ENCODE data around the gene H6PD. TPM values are rescaled to one million over a fixed set of nuclear protein-coding genes. Genes with fewer than 3 reads are reported as not detected.

The H6PD gene
- total RNA-seq, 1 donor from 2014 or later, result 34.4 TPM

- no peak for DNase-seq (ENCODE audit: low spot score)
Measured at GRCh38 chr1:9278116-9278515, 43.5 kb downstream of the H6PD start.

DNA sequence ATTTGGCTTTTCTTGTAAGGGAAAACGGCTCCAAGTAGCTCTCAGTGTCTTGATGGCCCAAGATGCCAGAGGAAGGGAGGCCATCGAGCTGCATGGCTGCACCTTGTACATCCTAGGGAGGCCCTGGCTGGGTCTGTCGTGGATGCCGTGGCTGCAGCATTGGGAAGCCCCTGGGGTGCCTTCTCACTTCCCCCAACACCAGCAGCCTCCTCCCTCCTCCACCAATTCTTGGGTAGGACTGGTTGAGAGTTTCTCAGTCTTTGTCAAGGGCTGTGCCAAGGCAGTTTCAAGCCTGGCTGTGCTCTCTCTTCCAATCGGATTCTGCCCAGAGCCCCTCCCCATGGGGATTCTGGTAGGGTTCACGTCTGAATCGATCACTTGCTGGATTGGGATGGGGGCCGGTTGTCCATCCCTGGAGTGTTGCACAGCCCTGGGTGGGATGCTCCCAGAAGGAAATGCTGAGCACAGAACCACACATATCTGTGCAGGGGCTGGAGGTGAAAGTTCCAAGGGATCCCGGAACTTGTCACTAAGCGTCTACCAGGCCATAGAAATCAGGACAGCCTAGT, 44.1 kb downstream of the H6PD start:
- DNase-seq (ENCODE audit: low spot score), result no peak

GRCh38 chr1:9279172-9279840, 44.7 kb downstream of the H6PD start:
- no peak for DNase-seq (ENCODE audit: low spot score)

- peak; percentile 86 for DNase-seq (ENCODE audit: low spot score)
Measured at GRCh38 chr1:9280015-9280860, 45.7 kb downstream of the H6PD start.

DNA sequence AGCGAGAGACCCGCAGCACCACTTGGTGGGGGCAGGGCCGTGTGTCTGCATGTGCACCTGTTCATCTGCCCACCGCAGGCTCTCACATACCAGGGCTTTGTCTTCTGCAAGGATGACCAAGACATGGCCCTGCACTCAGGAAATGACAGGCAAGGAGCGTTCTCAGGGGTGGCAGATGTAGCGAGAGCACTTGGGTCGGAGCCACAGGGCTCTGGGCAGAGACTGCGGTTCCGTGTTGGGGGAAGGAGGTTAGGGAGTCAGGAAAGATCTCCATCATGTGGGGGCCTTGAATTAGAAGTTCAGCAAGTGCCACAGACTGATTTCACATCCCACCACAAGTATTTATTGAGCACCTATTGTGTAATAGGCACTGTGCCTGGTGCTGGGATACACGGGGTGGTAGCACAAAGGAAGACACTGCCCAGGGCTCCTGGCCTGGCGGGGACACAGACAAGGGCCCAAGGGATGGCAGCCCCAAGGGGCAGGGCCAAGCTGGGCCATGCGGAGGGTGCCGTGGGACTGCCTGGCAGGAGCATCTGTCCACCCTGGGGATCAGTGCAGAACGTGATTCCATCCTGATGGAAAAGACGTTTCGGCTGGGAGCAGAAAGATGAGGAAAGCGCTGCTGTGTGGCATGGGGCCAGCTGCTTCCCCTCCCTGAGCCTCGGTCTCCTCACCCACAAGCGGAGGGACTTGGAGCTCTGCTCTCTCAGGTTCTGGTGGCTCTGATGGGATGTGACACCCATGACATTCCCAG, 46.7 kb downstream of the H6PD start:
- DNase-seq (ENCODE audit: low spot score), result no peak

- peak; percentile 50 for DNase-seq (ENCODE audit: low spot score)
Measured at GRCh38 chr1:9281908-9282695, 47.5 kb downstream of the H6PD start.

DNA sequence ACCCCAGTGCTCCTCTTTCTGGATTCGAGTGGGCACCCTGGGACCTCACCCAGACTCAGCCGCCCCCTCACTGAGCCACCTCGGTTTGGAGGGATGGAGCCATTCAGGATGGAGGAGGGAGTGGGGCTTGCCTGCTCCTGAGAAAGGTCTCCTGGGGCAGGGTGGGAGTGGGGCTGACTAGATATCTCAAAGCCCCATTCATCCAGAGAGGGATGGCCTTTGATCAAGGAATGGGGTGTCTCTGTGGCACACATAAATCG, 48.1 kb downstream of the H6PD start:
- DNase-seq (ENCODE audit: low spot score), result no peak

GRCh38 chr1:9284061-9284460, 49.5 kb downstream of the H6PD start:
- DNase-seq (ENCODE audit: low spot score), result no peak

DNA sequence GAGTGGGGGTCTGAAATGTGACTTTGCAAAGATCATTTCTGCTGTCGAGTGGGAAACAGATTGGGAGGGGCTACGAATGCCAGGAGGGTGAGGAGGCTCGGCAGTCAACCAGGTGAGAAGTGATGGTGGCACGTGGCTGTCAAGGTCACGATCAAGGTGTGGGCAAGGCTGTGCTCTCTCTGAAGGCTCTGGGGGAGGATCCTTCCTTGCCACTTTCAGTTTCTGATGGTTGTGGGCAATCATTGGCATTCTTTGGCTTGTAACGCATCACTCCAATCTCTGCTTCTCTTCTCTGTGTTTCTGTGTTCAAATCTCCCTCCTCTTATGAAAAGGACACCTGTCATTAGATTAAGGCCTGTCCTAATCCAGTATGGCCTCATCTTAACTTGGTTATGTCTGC, 52.0 kb downstream of the H6PD start:
- DNase-seq (ENCODE audit: low spot score), result no peak

DNA sequence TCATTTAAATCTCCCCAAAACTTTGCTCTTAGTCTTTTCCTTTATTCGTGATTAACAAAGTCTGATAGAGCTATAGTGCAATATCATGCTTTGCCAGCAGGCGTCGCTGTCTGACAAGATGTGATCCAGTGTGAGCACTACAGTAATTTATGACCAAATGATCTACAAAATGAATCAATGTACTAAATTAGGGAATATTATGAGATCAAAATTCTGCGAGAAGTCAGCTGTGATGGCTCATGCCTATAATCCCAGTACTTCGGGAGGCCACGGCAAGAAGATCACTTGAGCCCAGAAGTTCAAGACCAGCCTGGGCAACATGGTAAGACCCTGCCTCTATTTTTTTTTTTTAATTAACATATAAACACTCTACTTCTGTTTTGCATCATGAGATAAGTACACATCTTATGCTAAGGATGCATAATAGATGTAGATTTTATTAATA, 54.5 kb downstream of the H6PD start:
- peak; percentile 46 for DNase-seq (ENCODE audit: low spot score)

DNA sequence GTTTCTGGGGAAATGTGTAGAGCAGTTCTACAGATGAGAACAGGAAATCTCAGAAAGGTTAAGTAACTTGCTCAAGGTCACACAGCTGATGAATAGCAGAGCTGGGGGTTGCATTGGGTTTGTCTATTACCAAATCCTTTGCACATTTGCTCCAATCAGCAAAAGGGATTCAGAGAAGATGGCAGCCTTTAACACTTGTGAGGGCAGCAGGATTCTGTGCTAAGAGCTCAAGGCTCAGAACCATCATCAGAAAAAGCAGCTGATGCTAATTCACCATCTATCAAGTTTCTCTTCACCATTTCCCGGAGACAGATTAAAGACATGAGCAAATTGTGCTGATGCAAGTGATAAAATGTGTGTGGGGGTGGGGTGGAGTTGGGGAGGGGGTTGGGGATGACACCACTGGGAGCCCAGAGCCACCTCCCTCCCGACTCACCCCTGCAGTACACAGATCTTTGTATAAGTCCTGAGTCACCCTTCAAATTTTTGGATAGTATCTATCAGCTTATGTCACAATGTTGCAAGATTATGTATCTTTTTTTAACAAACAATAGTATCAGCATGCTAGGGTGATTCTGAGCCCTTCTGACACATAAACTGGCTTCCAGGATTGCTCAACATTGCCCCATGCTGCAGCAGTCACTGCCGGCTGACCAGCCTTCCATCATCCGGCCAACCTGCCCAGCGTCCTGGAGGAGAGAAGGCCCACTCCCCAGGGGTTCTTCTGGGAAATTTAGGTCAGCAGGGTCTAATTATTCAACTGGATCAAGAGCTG, 55.3 kb downstream of the H6PD start:
- peak; percentile 58 for DNase-seq (ENCODE audit: low spot score)

DNA sequence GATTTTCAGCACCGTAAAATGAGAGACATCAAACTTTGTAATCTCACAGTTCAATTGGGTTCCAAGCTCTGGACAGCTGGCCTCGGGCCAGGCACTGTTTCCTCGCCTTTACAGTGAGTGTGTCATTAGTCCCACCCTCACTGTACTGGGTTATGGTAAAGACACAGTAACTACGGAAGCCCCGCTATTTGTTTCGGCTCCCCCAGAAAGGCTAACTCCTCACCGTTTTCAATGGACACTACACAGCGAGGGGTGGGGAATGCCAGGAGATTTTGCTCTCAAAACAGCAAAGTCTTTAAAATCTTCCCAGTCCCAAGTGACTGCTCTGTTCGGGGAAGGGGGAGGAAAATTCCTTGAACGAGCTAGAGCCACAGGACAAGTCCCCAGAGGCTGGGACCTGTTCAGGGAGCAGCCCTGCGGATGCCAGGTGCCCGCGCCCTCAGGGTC, 57.4 kb downstream of the H6PD start:
- DNase-seq (ENCODE audit: low spot score), result peak; percentile 80

DNA sequence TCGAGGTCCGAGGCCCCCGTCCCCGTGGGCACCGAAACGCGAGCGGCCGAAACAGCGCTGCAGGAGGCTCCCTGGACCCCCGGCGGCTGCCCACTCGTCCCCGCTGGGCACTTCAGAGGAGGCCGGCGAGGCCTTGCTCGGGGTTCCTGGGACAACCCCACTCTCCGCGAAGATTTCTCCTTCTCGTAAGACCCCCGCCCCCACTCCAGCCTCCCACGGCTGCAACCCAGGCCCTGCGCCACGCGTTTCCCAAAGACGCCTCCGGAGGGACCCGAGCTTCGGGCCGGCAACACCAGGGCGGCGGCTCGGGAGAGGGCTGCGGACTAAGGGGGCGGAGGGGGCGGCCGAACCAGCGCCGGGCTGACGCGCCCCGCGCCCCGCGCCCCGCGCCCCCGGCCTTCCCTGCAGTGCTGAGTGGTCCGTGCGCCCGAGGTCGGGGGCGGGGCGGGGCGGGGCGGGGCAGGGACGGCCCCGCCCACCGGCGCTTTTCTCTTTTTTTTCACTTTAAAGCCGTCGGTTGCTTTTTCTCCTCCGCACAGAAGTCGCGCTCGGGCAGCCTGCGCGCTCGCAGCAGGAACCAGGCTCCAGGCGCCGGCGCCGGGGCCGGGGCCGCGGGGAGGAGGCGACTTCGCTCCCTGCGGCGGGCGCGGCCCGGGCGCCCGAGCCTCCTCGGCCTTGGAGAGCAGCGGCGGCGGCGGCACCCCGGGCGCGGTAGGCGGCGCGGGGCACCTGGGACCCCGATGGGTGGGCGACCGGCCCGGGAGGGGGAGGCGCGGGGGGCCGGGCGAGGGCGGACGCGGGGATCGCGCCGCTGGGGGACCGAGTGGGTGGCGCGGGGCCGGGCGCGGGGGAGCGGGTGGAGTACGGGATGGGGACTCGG, 58.0 kb downstream of the H6PD start, which contains the start of gene SPSB1:
Gene SPSB1 (plus strand): TSS at position 534 of the 880 bp plus-strand sequence. CDS start 62,998 bp downstream, outside the sequence.
- DNase-seq (ENCODE audit: low spot score), result peak; percentile 86

DNA sequence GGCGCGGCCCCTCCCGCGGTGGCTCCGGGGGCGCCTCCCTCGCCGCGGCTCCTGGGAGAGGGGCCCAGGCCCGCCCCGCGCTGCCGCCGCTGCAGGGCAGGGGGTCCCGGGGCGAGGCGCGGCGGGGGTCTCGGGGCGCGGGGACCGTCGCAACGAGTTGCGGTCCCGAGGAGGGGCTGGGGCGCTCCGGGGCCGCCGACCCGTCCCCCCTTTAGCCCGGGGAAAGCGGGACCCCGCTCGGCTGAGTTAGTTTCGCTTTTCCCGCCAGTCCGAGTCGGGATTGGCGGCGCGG, 58.6 kb downstream of the H6PD start:
- DNase-seq (ENCODE audit: low spot score), result no peak

- DNase-seq (ENCODE audit: low spot score), result no peak
Measured at GRCh38 chr1:9293533-9294404, 59.2 kb downstream of the H6PD start.

DNA sequence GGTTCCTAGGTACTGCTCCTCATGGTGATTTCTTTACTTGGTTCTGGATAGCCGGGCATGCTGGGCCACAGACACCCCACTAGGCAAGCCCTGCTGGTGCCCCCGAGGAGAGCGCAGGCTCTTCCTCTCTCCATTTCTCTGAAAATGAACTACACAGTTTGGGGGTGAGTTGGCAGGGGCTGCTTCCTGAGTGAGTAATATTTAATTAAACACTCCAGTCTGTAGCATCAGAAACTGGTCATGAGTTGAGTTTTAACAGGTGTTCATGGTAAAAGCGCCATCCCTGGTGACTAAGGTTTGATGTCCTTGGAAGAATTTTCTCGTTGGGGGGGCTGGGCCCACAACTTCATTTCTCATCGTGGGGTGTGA, 59.8 kb downstream of the H6PD start:
- DNase-seq (ENCODE audit: low spot score), result no peak

GRCh38 chr1:9294910-9295636, 60.5 kb downstream of the H6PD start:
- peak; percentile 84 for DNase-seq (ENCODE audit: low spot score)

DNA sequence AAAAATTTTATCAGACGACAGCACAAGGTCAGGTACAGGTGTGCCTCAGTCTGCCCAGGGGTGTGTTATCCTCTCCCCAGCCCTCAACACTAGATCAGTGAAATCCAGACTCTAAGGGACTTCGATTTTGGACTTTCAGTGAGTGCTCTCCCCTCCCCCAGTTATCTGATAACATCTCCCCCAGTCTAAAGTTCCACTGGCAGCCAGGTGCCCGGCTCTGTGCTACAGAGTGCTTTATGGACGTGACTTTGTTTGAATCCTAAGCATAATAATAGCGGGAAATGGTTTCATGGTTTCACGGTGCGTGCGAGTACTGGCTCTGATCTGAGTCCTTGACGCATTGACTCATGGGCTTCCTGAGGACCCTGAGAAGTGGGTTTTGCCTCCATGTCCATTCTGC, 61.3 kb downstream of the H6PD start:
- DNase-seq (ENCODE audit: low spot score), result no peak

Data from umbilical cord (tissue), 2 donors.